OCI-LY7 (cell line): ENCODE results near the gene DNALI1. TPM values are rescaled to one million over a fixed set of nuclear protein-coding genes. Genes with fewer than 3 reads are reported as not detected.
"Not testable (repeated sequence)": the region's sequence is repeated elsewhere in the genome, so short reads cannot be mapped to it uniquely, and the experiment has no call there.

Source experiments
- BruUV-seq: library from RNA; stranded (reverse); fragments of 400-500 nt; replicated peaks from 2 replicates; lab custom pipeline; 2021; lab: Mats Ljungman, UMichigan
- CTCF ChIA-PET: fragments of 300-600 bp; sonication (Branson Sonifier 250); formaldehyde crosslinking; loops from one replicate; lab custom pipeline; 2022; ENCODE audit warnings: antibody characterized with exemption; ENCODE audit not compliant: unreplicated experiment; lab: Charles Lee
- POLR2A ChIA-PET: fragments of 300-600 bp; sonication (Branson Sonifier 250); formaldehyde crosslinking; loops from one replicate; lab custom pipeline; 2022; ENCODE audit warnings: antibody characterized with exemption; lab: Charles Lee
- DNase-seq: peaks from one replicate; pipeline ENCODE4 v3.0.0-alpha.2; 2015; ENCODE audit warnings: low spot score
- H2AFZ ChIP-seq: fragments of 200-600 bp; sonication (generic), shearing (Covaris generic); 2 replicates; pipeline ENCODE4 v1.6.1; 2014; ENCODE audit warnings: mild to moderate bottlenecking, antibody characterized with exemption, low read length, moderate library complexity
- H3K27ac ChIP-seq: fragments of 200-600 bp; sonication (generic); 2 replicates; pipeline ENCODE4 v1.5.1; 2014; ENCODE audit warnings: mixed run types, low read depth, mild to moderate bottlenecking, moderate library complexity, low read length, inconsistent platforms; ENCODE audit not compliant: poor library complexity, severe bottlenecking
- H3K36me3 ChIP-seq: fragments of 200-600 bp; sonication (generic); 2 replicates; pipeline ENCODE4 v1.6.1; 2014; ENCODE audit warnings: mild to moderate bottlenecking, antibody characterized with exemption, low read length, moderate library complexity, mixed read lengths; ENCODE audit not compliant: insufficient read depth
- H3K4me1 ChIP-seq: fragments of 200-600 bp; sonication (generic); 2 replicates; pipeline ENCODE4 v1.5.1; 2014; ENCODE audit warnings: mild to moderate bottlenecking, low read length; ENCODE audit not compliant: insufficient read depth, poor library complexity, severe bottlenecking
- H3K4me2 ChIP-seq: fragments of 200-600 bp; sonication (generic); 2 replicates; pipeline ENCODE4 v1.6.1; 2014; ENCODE audit warnings: mild to moderate bottlenecking, low read length
- H3K4me3 ChIP-seq: fragments of 200-600 bp; sonication (generic); 2 replicates; pipeline ENCODE4 v1.5.1; 2014; ENCODE audit warnings: mild to moderate bottlenecking, low read depth, low read length; ENCODE audit not compliant: poor library complexity, severe bottlenecking
- H3K79me2 ChIP-seq: fragments of 200-600 bp; sonication (generic); 2 replicates; pipeline ENCODE4 v1.6.1; 2016; ENCODE audit warnings: low read depth, mild to moderate bottlenecking, low read length, moderate library complexity, mixed read lengths; ENCODE audit not compliant: insufficient read depth
- H3K9me2 ChIP-seq: fragments of 200-600 bp; sonication (generic); 2 replicates; pipeline ENCODE4 v1.6.1; 2016; ENCODE audit warnings: mild to moderate bottlenecking, low read length, mixed read lengths; ENCODE audit not compliant: insufficient read depth
- H3K9me3 ChIP-seq: fragments of 200-600 bp; sonication (generic); 2 replicates; pipeline ENCODE4 v1.6.1; 2014; ENCODE audit warnings: mild to moderate bottlenecking, mixed run types, low read length, mixed read lengths
- H4K20me1 ChIP-seq: fragments of 200-600 bp; sonication (generic); 2 replicates; pipeline ENCODE4 v1.6.1; 2014; ENCODE audit warnings: mild to moderate bottlenecking, antibody characterized with exemption, low read length, moderate library complexity, mixed read lengths; ENCODE audit not compliant: insufficient read depth
- CTCF ChIP-seq: fragments of 200-600 bp; sonication (generic); conservative IDR thresholded peaks from 2 replicates; pipeline ENCODE4 v1.5.1; 2014; ENCODE audit warnings: mild to moderate bottlenecking, antibody characterized with exemption, low read length, moderate library complexity, mixed read lengths
- EZH2phosphoT487 ChIP-seq: fragments of 200-600 bp; sonication (generic); IDR thresholded peaks from 2 replicates; pipeline ENCODE4 v1.6.1; 2018; ENCODE audit warnings: low read depth, borderline replicate concordance, mild to moderate bottlenecking, mixed run types, antibody characterized with exemption, low read length, moderate library complexity, mixed read lengths
- intact Hi-C: fragments of 100-400 bp; cut with micrococcal nuclease; formaldehyde crosslinking; loops from one replicate; pipeline ENCODE4 v1.10.0; 2022; ENCODE audit not compliant: unreplicated experiment
- total RNA-seq, 2 experiments: library from RNA; depleted of rRNA in 1 of 2; stranded (reverse); fragments of >200 nt in 1 of 2; shearing (Covaris generic) in 1 of 2; gene quantifications; 2 replicates each; pipeline ENCODE4 v1.2.3, GENCODE V29; 2014 to 2022

DNALI1 gene
- total RNA-seq, 2 experiments from 2014 or later, result not detected

GRCh38 chr1:37519613-37520012 lies 37.1 kb upstream of the DNALI1 start:
- Histone ChIP-seq H3K4me3 (no peak overlapping the region), H3K4me2 (no peak overlapping the region), H3K79me2 (no peaks in the 10 kb centered on the region), H3K36me3 (no peaks in the 10 kb centered on the region), H2AFZ (no peak overlapping the region), H3K9me2 (no peaks in the 10 kb centered on the region), H4K20me1 (no peaks in the 10 kb centered on the region), H3K27ac (no peak overlapping the region), H3K4me1 (peaks cover 8% of the 10 kb centered on the region), H3K9me3 (no peaks in the 10 kb centered on the region)
- POLR2A ChIA-PET, result no interaction called here
- intact Hi-C loops, result no loop called here
- no peak for DNase-seq
- TF ChIP-seq EZH2phosphoT487, result no peak
- TF ChIP-seq CTCF, result no peak
- BruUV-seq, result no TSS peak
- CTCF ChIA-PET, result no interaction called here

GRCh38 chr1:37529888-37530287 lies 26.9 kb upstream of the DNALI1 start:
- H3K4me2 ChIP-seq, H3K4me1 ChIP-seq, H2AFZ ChIP-seq, H3K9me3 ChIP-seq, H4K20me1 ChIP-seq, H3K4me3 ChIP-seq, CTCF ChIA-PET, H3K79me2 ChIP-seq, BruUV-seq, H3K27ac ChIP-seq, DNase-seq, H3K36me3 ChIP-seq, H3K9me2 ChIP-seq, intact Hi-C loops, POLR2A ChIA-PET: not testable (repeated sequence)

GRCh38 chr1:37532418-37533156 lies 24.2 kb upstream of the DNALI1 start:
- POLR2A ChIA-PET, result not testable (repeated sequence)
- CTCF ChIA-PET, result interaction anchor here (0.6 kb wide), 1 partner anchor 264 kb away, joined by 8 read pairs; no protein-coding TSS in a partner anchor

More at GRCh38 chr1:37532418-37533156, 24.2 kb upstream of the DNALI1 start:
- H3K4me1 ChIP-seq, H3K27ac ChIP-seq, BruUV-seq, H3K4me2 ChIP-seq, H3K79me2 ChIP-seq, H3K9me2 ChIP-seq, DNase-seq, H3K4me3 ChIP-seq, H2AFZ ChIP-seq, H3K9me3 ChIP-seq, H4K20me1 ChIP-seq, intact Hi-C loops: not testable (repeated sequence)
- H3K36me3 ChIP-seq, result peaks cover 21% of the 10 kb centered on the region
